Body of pancreas (tissue), 4 donors: ENCODE results near the gene TRAPPC11.

ENCODE experiments used
- POLR2A ChIP-seq, 3 donors: fragments of 450-650 bp; IDR thresholded peaks; one replicate each; pipeline ENCODE4 v1.6.1; 2016; ENCODE audit warnings: antibody characterized with exemption in 3 of 3, mild to moderate bottlenecking in 2 of 3
- TF ChIP-seq, protein P1 (sequence below), 7 experiments: fragments of 450-650 bp in 4 of 7; fragments of 200-600 bp in 3 of 7; sonication (generic) in 3 of 7; IDR thresholded peaks; one replicate each; pipeline ENCODE4 v1.5.1; 2016 to 2019; ENCODE audit warnings: antibody characterized with exemption in 7 of 7

DNA sequence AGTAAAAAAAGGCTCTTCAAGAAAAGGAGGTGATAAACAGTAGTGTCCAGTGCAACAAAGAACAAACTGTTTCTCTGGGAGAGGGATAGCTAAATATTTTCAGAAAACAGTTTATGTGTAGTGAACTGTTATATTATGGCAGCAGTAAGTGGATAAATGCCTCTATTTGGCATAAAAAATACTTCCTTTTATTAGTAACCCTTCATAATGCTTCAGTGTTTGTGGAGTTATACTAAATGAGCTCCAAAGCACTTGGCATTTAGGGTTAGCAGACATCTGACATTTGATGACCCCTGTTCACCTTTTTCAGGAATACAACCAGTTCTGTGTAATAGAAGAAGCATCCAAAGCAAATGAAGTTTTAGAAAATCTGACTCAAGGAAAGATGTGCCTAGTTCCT lies 31.9 kb downstream of the TRAPPC11 start:
- TF ChIP-seq, protein P1, sequence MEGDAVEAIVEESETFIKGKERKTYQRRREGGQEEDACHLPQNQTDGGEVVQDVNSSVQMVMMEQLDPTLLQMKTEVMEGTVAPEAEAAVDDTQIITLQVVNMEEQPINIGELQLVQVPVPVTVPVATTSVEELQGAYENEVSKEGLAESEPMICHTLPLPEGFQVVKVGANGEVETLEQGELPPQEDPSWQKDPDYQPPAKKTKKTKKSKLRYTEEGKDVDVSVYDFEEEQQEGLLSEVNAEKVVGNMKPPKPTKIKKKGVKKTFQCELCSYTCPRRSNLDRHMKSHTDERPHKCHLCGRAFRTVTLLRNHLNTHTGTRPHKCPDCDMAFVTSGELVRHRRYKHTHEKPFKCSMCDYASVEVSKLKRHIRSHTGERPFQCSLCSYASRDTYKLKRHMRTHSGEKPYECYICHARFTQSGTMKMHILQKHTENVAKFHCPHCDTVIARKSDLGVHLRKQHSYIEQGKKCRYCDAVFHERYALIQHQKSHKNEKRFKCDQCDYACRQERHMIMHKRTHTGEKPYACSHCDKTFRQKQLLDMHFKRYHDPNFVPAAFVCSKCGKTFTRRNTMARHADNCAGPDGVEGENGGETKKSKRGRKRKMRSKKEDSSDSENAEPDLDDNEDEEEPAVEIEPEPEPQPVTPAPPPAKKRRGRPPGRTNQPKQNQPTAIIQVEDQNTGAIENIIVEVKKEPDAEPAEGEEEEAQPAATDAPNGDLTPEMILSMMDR (IDR thresholded peaks at IDR 0.05), result no peak
- TF ChIP-seq POLR2A (IDR thresholded peaks at IDR 0.05), result no peak
